HUES6 (cell line): ENCODE results near the gene DGKB.

Experiments used
- H3K27ac ChIP-seq: 2 replicates; pipeline ENCODE4 v1.7.0; 2013; ENCODE audit warnings: low read depth, mild to moderate bottlenecking, low read length, inconsistent platforms
- H3K27me3 ChIP-seq: 2 replicates; pipeline ENCODE4 v1.6.1; 2013; ENCODE audit warnings: low read length; ENCODE audit not compliant: control insufficient read depth, insufficient read depth
- H3K36me3 ChIP-seq: 2 replicates; pipeline ENCODE4 v1.6.1; 2013; ENCODE audit warnings: low read length; ENCODE audit not compliant: control insufficient read depth, insufficient read depth
- H3K4me1 ChIP-seq: 2 replicates; pipeline ENCODE4 v1.6.1; 2013; ENCODE audit warnings: low read length; ENCODE audit not compliant: control insufficient read depth, insufficient read depth
- H3K4me3 ChIP-seq: 2 replicates; pipeline ENCODE4 v1.5.1; 2013; ENCODE audit warnings: low read depth, low read length
- H3K9ac ChIP-seq: one replicate; pipeline ENCODE4 v1.6.1; 2013; ENCODE audit warnings: mild to moderate bottlenecking, low read length
- H3K9me3 ChIP-seq: 2 replicates; pipeline ENCODE4 v1.6.1; 2013; ENCODE audit warnings: low read depth, low read length; ENCODE audit not compliant: control insufficient read depth, insufficient read depth

DGKB gene

DNA sequence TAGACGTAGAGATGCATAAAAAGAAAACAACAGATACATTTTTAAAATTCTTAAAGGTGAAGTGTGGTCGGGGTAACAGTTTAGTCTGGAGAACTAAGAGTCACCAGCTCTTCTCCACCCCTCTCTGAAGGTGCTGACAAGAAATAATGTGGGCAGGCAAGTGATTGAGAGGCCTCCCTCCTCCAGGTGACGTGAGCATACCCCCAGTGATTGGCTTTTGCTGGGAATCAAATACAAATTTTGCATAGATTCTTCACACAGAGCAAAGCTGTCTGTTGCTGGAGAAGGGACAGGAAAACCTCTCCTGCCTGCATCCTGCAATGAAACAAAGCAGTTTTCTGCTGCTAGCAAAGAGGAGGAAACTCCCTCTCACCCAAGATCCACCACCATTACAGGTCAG, 115.0 kb downstream of the DGKB start:
- H3K36me3 ChIP-seq: no peaks in the 10 kb centered on the region
- H3K27me3 ChIP-seq: no peaks in the 10 kb centered on the region
- H3K4me1 ChIP-seq: no peaks in the 10 kb centered on the region
- no peak overlapping the region for H3K4me3 ChIP-seq
- no peak overlapping the region for H3K9ac ChIP-seq
- H3K27ac ChIP-seq: no peak overlapping the region
- H3K9me3 ChIP-seq: no peaks in the 10 kb centered on the region

DNA sequence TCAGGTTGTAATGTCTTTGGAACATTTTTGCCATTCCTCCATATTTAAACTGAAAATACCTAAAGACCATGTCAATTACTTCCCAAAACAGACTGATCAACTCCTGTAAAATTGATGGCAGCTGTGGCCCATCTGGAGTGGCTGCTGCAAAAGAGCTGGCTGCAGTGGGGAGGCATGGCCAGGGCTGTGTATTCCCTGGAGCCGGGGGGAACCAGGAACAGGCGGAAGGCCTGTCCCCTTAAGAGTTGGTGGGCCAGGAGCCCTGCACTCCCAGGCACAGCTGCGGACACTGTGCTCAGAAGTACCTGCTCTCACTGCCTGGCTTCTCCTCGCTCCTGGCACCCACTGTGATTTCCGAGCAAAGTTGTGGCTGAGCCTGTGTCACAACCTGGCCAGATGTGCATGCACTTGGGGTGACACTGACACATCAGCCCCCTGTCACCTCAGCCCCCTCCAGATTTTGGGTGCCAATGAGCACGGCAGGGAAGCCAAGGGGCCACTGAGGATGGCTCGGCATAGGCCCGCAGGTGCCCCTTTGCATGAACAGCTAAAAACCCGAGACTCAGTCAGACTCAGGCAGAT, 116.1 kb downstream of the DGKB start:
- no peak overlapping the region for H3K9ac ChIP-seq
- H3K27me3 ChIP-seq: no peaks in the 10 kb centered on the region
- no peak overlapping the region for H3K4me3 ChIP-seq
- no peaks in the 10 kb centered on the region for H3K4me1 ChIP-seq
- H3K27ac ChIP-seq: no peak overlapping the region
- H3K9me3 ChIP-seq: no peaks in the 10 kb centered on the region
- no peaks in the 10 kb centered on the region for H3K36me3 ChIP-seq

- Histone ChIP-seq H3K9ac (no peak overlapping the region), H3K4me1 (no peaks in the 10 kb centered on the region), H3K36me3 (no peaks in the 10 kb centered on the region), H3K9me3 (peaks cover 25% of the 10 kb centered on the region), H3K27me3 (no peaks in the 10 kb centered on the region), H3K4me3 (no peak overlapping the region), H3K27ac (no peak overlapping the region)
Measured at GRCh38 chr7:14777806-14778205, 124.7 kb downstream of the DGKB start.

GRCh38 chr7:14776266-14776665, 126.3 kb downstream of the DGKB start:
- H3K27ac ChIP-seq: no peak overlapping the region
- H3K36me3 ChIP-seq: no peaks in the 10 kb centered on the region
- H3K9me3 ChIP-seq: peaks cover 25% of the 10 kb centered on the region
- H3K27me3 ChIP-seq: no peaks in the 10 kb centered on the region
- no peak overlapping the region for H3K9ac ChIP-seq
- no peaks in the 10 kb centered on the region; the same call in 1 of the 2 replicates for H3K4me1 ChIP-seq
- H3K4me3 ChIP-seq: no peak overlapping the region

DNA sequence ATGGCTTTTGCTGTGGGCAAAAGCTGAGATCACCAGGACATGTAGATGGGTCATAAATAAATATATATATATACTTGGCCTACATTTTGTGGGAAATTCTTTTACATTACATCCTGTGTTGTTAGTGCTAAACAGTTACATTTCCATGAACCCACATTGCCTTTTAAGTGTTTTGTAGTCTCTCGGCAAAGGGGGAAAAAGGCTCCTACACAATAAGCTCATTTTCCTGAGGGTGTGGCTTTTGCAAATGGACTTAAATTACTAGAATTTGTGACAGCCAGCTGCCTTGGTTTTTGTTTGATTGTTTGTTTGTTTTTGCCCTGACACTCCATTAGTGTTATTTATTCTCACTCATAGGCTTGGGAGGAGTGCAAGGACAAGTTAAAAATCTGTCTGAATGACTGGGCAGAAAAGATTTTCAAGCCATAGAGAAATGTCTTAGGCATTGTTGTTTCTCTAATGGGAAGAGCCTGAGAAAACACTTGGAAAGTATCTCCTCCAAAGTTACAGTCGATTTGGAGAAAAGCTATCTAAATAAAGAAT, 128.8 kb downstream of the DGKB start:
- H3K4me3 ChIP-seq: no peak overlapping the region
- no peaks in the 10 kb centered on the region for H3K27me3 ChIP-seq
- no peaks in the 10 kb centered on the region for H3K36me3 ChIP-seq
- no peak overlapping the region for H3K27ac ChIP-seq
- peaks cover 25% of the 10 kb centered on the region for H3K9me3 ChIP-seq
- no peak overlapping the region for H3K9ac ChIP-seq
- H3K4me1 ChIP-seq: no peaks in the 10 kb centered on the region; the same call in none of the 2 replicates

GRCh38 chr7:14770614-14771013, 131.9 kb downstream of the DGKB start:
- Histone ChIP-seq H3K4me3 (no peak overlapping the region), H3K27ac (no peak overlapping the region), H3K27me3 (no peaks in the 10 kb centered on the region), H3K4me1 (no peaks in the 10 kb centered on the region; the same call in none of the 2 replicates), H3K36me3 (no peaks in the 10 kb centered on the region), H3K9ac (no peak overlapping the region), H3K9me3 (peaks cover 4% of the 10 kb centered on the region; the same call in 1 of the 2 replicates)

DNA sequence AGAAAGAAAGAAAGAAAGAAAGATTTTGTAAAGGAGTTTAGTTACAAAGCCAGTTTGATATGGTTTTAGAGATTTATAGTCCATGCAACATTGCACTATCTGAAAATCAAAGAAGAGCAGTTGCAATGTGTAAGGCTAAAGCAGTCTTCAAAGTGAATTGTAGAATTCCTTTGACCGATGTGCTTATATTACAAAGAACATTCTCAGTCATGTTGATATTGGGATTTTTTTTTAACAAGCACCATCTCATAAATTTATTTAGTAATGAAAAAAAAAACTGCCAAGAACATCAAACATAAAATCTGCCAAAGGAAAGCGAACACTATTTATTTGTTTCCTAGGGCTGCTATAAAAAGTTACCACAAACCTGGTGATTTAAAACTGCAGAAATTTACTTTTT, 133.3 kb downstream of the DGKB start:
- H3K4me1 ChIP-seq: no peaks in the 10 kb centered on the region; the same call in none of the 2 replicates
- no peaks in the 10 kb centered on the region for H3K36me3 ChIP-seq
- no peaks in the 10 kb centered on the region for H3K27me3 ChIP-seq
- no peak overlapping the region for H3K4me3 ChIP-seq
- no peak overlapping the region for H3K9ac ChIP-seq
- H3K27ac ChIP-seq: no peak overlapping the region
- no peaks in the 10 kb centered on the region for H3K9me3 ChIP-seq

DNA sequence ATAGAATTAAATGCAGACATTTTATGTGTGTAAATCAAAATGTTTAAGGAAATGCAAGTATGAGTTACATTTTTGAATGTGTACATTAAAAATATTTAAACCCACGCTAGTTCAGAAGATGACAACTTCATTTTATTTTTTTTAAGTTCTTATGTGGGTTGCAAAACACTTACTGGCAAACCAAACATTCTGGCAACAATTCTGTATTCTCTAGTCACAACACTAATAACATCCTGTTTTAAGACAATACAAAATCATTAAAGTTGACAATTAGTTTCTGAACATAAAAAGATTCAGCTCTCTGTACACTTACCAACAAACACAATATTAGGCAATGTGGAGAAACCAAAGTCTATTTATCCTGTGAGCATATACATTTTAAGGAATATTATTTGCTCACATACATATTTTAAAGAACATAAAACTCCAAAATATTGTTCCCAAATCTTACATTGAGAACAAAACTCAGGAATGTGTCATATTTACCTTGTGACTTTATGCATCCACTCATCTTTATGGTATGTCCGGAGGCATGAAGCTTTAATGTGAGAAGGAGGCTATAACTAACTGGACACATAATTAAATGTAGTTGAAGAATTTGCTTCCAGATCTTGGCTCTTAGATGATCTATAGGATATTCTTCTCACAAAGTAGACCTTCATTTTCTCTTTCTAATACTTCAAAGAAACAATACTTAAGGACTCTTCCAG, 134.7 kb downstream of the DGKB start:
- Histone ChIP-seq H3K9me3 (no peaks in the 10 kb centered on the region), H3K36me3 (no peaks in the 10 kb centered on the region), H3K27ac (no peak overlapping the region), H3K9ac (no peak overlapping the region), H3K4me1 (no peaks in the 10 kb centered on the region; the same call in none of the 2 replicates), H3K4me3 (no peak overlapping the region), H3K27me3 (no peaks in the 10 kb centered on the region)

GRCh38 chr7:14766747-14767146, 135.8 kb downstream of the DGKB start:
- no peak overlapping the region for H3K9ac ChIP-seq
- H3K27ac ChIP-seq: no peak overlapping the region
- no peaks in the 10 kb centered on the region for H3K27me3 ChIP-seq
- peaks cover 3% of the 10 kb centered on the region for H3K4me1 ChIP-seq
- no peaks in the 10 kb centered on the region for H3K9me3 ChIP-seq
- no peaks in the 10 kb centered on the region for H3K36me3 ChIP-seq
- H3K4me3 ChIP-seq: no peak overlapping the region

DNA sequence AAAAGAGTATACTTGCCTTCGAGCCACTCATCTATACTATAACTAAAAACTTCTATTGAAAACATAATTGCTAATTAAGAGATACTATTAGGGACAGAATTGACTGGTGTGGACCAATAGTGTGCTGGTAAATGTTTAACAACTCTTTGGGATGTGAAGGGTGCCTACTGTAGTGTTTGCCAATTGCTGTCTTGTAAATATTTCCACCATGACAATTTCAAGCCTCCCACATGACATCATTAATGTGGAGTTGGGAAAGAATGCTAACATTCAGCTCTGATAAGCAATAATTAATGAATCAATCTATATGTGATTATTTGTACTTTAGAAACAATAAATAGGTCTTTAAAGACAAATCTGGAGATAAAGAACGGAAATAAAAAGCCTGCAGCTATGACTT, 136.8 kb downstream of the DGKB start:
- Histone ChIP-seq H3K36me3 (no peaks in the 10 kb centered on the region), H3K4me3 (no peak overlapping the region), H3K9ac (no peak overlapping the region), H3K9me3 (no peaks in the 10 kb centered on the region), H3K27me3 (no peaks in the 10 kb centered on the region), H3K4me1 (peaks cover 6% of the 10 kb centered on the region), H3K27ac (no peak overlapping the region)

- Histone ChIP-seq H3K4me1 (peaks cover 6% of the 10 kb centered on the region), H3K9me3 (no peaks in the 10 kb centered on the region), H3K27me3 (no peaks in the 10 kb centered on the region), H3K9ac (no peak overlapping the region), H3K4me3 (no peak overlapping the region), H3K27ac (0 out of 2 replicates have a peak overlapping the region, but pooled peaks have one; percentile 5), H3K36me3 (no peaks in the 10 kb centered on the region)
Measured at GRCh38 chr7:14762561-14762960, 140.0 kb downstream of the DGKB start.
